Urothelium cell line (cell line): ENCODE data around the gene FGR.
A peak's percentile ranks its signal among the peaks of the same experiment; 100 is the strongest.

Experiments used
- DNase-seq: peaks from one replicate; pipeline ENCODE4 v3.0.0; 2011; ENCODE audit warnings: low spot score, mixed read lengths
- FAIRE-seq: peaks from 2 replicates; lab custom pipeline; 2011; peaks lifted over from hg19 to GRCh38; lab: Jason Lieb, UNC

FGR gene

GRCh38 chr1:27590917-27591508 is 44.0 kb downstream of the FGR start:
- DNase-seq (no peak), FAIRE-seq (no peak)

GRCh38 chr1:27589841-27590426 is 45.1 kb downstream of the FGR start:
- no peak for DNase-seq
- FAIRE-seq = no peak

- DNase-seq (no peak), FAIRE-seq (no peak)
Measured at GRCh38 chr1:27589441-27589840, 45.5 kb downstream of the FGR start.

- FAIRE-seq (no peak), DNase-seq (no peak)
Measured at GRCh38 chr1:27588256-27589232, 46.4 kb downstream of the FGR start.

GRCh38 chr1:27585684-27586083 is 49.3 kb downstream of the FGR start:
- FAIRE-seq (no peak), DNase-seq (no peak)

GRCh38 chr1:27584453-27584852 is 50.5 kb downstream of the FGR start:
- DNase-seq (no peak), FAIRE-seq (no peak)

GRCh38 chr1:27583479-27583878 is 51.5 kb downstream of the FGR start:
- no peak for FAIRE-seq
- no peak for DNase-seq

- FAIRE-seq (no peak), DNase-seq (no peak)
Measured at GRCh38 chr1:27581823-27582243, 53.2 kb downstream of the FGR start.

- FAIRE-seq (no peak), DNase-seq (no peak)
Measured at GRCh38 chr1:27577504-27578188, 57.3 kb downstream of the FGR start.

- peak; percentile 23 for FAIRE-seq
- DNase-seq = no peak
Measured at GRCh38 chr1:27576806-27577227, 58.2 kb downstream of the FGR start.

- FAIRE-seq (no peak), DNase-seq (peak; percentile 83)
Measured at GRCh38 chr1:27575840-27576331, 59.1 kb downstream of the FGR start.

- FAIRE-seq = peak; percentile 56
Measured at GRCh38 chr1:27574871-27575831, 59.8 kb downstream of the FGR start.

GRCh38 chr1:27574001-27574781 is 60.8 kb downstream of the FGR start:
- FAIRE-seq = no peak
- DNase-seq = no peak

More at GRCh38 chr1:27574871-27575831, 59.8 kb downstream of the FGR start:
- DNase-seq = peak; percentile 88

GRCh38 chr1:27572679-27573426 is 62.1 kb downstream of the FGR start:
- FAIRE-seq (no peak), DNase-seq (no peak)

GRCh38 chr1:27572019-27572678 is 62.8 kb downstream of the FGR start:
- FAIRE-seq (no peak), DNase-seq (no peak)

- DNase-seq (no peak), FAIRE-seq (no peak)
Measured at GRCh38 chr1:27571439-27572018, 63.5 kb downstream of the FGR start.

- DNase-seq = no peak
- FAIRE-seq = no peak
Measured at GRCh38 chr1:27570784-27571183, 64.2 kb downstream of the FGR start.
